Ramos (cell line): Measurements from ENCODE around the gene SEMA4D.

Experiments used
- in situ Hi-C: fragments of 300-500 bp; cut with MboI; formaldehyde crosslinking; loops from one replicate; pipeline ENCODE4 v1.14.3; 2022; ENCODE audit warnings: low sequenced_read_pairs; ENCODE audit not compliant: unreplicated experiment

Gene SEMA4D

DNA sequence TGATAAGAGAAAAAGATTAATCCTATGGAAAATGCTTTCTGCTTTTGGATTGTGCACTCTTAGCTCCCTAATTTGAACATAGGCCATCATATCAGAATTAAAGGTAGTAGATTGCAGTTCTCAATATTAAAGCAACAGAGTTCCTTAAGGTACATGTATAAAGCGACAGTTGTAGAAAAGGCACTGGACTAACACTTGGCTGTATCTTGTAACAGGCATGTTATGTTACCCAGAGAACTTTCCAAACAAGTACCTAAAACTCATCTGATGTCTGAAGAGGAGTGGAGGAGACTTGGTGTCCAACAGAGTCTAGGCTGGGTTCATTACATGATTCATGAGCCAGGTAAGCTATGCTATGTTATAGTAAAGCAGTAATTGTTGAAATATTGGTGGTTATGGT, 183.0 kb downstream of the SEMA4D start:
- in situ Hi-C loops: loop anchor here (10.0 to 25.0 kb wide), 2 partner anchors 110 to 1497 kb away; partner anchors contain the start of gene SYK

DNA sequence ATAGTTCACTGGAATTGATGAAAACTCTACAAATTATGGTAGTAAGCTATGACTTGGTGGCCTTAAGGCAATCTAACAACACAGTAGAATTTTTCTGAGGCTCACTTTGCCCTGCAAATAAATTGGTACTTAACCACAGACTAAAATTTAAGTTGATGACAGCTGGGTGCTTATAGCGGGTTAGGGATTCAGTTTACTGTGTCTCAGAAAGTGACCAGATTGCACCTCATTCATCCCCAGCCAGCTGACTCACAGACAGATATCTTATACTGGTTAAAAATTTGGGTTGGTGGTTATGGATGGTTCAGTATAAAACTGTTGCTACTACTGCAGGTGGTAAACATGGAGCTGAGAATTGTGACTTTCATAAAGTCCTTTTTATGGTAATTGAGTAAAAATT, 184.1 kb downstream of the SEMA4D start:
- in situ Hi-C loops: loop anchor here (10.0 to 25.0 kb wide), 2 partner anchors 111 to 1498 kb away; partner anchors contain the start of gene SYK

DNA sequence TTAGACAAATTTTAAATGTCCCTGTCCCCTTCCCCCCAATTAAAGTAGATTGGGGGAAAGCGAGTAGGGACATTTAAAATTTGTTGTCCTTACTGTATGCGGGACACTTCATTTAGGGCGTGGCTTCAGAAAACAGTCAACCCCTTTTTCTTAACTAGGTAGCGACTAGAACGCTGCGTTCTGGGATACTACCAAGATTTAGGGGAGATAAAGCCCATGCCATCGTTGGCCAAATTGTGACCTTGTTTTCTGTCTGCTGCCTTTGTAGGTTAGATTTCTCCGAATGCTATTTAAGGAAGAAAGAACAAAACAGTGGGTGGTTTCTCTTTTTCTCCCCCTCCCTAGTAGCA, 185.7 kb downstream of the SEMA4D start:
- in situ Hi-C loops: loop anchor here (10.0 to 25.0 kb wide), 2 partner anchors 113 to 1500 kb away; partner anchors contain the start of gene SYK

DNA sequence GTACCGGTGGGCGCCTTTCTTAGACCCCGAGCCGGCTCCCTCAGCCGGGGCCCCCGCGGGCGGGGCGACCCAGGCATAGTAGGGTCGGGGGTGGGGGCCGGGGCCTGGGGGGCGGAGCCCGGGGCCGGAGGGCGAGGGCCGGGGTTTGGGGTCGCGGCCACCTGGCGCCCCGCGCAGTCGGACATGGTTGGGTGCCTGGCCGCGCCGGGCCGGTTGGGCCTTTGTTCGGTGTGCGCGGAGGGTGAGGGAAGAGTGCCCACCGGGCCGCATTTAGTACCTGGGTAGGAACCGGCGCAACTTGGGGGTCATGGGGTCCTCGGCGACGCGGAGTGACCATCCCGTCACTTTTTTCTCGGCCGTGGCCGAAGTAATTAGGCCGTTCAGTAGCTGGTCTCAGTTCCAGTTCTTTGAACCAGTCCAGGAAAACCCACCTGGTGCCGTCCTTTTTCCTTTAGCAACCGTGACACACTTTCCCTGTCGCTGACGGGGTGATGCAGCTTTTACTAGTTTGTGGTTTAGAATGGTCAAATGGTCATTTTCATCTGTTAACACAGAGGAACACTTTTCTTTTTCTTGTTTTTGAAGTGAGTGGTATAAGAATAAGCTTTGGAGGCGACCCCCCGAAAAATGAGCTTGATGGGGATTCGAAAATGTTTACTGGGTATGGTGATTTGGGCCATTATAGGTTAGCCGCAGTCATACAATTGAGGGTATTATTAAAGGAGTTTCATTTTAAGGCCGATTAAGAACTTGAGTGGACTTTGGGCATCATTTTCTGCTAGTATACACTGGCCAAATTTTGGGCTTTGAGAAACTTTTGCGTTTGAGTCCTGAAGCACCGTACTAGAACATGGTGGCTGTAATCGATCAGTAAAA, 186.3 kb downstream of the SEMA4D start:
- in situ Hi-C loops: loop anchor here (10.0 to 25.0 kb wide), 2 partner anchors 113 to 1501 kb away; partner anchors contain the start of gene SYK
